DLD1 (cell line): ENCODE data around the gene GDPD2.
"Not testable (repeated sequence)": the region's sequence is repeated elsewhere in the genome, so short reads cannot be mapped to it uniquely, and the experiment has no call there.

Experiments used
- in situ Hi-C: cut with HindIII; loops from 2 replicates; pipeline ENCODE4 v1.10.0; 2017; ENCODE audit warnings: low sequenced_read_pairs

GDPD2 gene, protein sequence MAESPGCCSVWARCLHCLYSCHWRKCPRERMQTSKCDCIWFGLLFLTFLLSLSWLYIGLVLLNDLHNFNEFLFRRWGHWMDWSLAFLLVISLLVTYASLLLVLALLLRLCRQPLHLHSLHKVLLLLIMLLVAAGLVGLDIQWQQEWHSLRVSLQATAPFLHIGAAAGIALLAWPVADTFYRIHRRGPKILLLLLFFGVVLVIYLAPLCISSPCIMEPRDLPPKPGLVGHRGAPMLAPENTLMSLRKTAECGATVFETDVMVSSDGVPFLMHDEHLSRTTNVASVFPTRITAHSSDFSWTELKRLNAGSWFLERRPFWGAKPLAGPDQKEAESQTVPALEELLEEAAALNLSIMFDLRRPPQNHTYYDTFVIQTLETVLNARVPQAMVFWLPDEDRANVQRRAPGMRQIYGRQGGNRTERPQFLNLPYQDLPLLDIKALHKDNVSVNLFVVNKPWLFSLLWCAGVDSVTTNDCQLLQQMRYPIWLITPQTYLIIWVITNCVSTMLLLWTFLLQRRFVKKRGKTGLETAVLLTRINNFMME

GRCh38 chrX:70422851-70423341 is at the start of gene GDPD2:
GDPD2 (plus strand) TSS chrX:70423314; CDS start chrX:70424985, 1,671 bp downstream.
- in situ Hi-C loops, result no loop called here

DNA sequence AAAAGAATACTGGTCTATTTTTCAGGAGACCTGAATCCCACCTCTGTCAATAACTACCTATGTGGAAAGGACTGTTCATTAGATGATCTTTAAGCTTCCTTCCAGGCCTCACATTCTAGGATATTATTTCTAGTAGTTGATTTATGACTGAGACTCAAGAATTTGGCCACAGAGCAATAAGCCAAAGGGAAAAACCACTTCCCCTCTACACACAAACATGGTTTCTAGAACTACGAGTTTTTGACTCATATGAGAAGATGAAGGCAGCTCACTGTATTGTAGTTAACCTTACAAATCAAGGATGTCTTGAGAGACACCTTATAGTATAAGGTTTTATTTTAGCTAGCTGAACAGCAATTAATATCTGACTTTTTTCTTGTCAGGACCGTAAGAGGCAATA is 36.9 kb upstream of the GDPD2 start:
- in situ Hi-C loops, result no loop called here

GRCh38 chrX:70398899-70399298 is 24.2 kb upstream of the GDPD2 start:
- in situ Hi-C loops, result no loop called here

- in situ Hi-C loops, result not testable (repeated sequence)
These were observed 22.9 kb upstream of the GDPD2 start for GRCh38 chrX:70400181-70400580.

DNA sequence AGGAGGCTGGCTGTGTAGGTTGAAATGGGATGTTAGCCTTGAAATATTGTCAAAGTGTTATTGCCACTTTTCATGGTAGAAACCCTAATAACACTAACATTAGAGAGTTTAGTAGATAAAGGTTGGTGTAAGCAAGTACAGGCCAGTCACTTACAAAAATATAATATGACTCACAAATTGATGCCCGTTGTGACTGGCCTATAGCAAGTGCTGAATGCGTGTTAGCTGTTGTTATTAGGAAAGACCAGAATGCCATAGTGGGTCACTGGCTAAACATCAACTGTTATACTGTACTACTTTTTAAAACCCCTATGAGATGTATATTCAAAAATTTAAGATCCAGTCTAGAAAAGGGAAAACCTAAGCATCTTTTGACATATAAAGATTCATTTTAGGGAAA is 20.4 kb upstream of the GDPD2 start:
- in situ Hi-C loops, result no loop called here

DNA sequence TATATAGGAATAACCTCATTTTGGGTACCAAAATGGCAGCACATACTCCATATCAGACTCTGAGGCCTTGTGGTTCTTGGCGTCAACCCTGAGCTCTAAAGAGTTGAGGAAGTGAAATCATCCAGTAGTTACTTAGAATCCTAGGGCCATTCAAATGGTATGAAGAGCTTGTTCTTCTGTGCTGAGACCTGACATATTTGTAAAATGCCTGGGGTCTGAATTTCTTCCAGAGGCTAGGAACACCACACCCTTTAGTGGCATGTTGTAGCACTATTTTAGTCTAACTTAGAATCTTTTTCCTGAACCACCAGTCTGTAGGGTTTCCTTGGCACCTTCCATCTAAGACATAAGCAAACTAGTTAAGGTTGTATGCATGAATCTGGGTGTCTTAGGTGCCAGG is 18.1 kb upstream of the GDPD2 start:
- in situ Hi-C loops, result no loop called here

GRCh38 chrX:70410921-70411320 is 12.2 kb upstream of the GDPD2 start:
- in situ Hi-C loops, result no loop called here

GRCh38 chrX:70411475-70411874 is 11.6 kb upstream of the GDPD2 start:
- in situ Hi-C loops, result no loop called here

- in situ Hi-C loops, result no loop called here
These were observed 1.5 kb upstream of the GDPD2 start for GRCh38 chrX:70421618-70422017.

- in situ Hi-C loops, result no loop called here
These were observed 992 bp downstream of the GDPD2 start for GRCh38 chrX:70423936-70424675.

- in situ Hi-C loops, result no loop called here
These were observed 1.7 kb downstream of the GDPD2 start for GRCh38 chrX:70424801-70425200.

DNA sequence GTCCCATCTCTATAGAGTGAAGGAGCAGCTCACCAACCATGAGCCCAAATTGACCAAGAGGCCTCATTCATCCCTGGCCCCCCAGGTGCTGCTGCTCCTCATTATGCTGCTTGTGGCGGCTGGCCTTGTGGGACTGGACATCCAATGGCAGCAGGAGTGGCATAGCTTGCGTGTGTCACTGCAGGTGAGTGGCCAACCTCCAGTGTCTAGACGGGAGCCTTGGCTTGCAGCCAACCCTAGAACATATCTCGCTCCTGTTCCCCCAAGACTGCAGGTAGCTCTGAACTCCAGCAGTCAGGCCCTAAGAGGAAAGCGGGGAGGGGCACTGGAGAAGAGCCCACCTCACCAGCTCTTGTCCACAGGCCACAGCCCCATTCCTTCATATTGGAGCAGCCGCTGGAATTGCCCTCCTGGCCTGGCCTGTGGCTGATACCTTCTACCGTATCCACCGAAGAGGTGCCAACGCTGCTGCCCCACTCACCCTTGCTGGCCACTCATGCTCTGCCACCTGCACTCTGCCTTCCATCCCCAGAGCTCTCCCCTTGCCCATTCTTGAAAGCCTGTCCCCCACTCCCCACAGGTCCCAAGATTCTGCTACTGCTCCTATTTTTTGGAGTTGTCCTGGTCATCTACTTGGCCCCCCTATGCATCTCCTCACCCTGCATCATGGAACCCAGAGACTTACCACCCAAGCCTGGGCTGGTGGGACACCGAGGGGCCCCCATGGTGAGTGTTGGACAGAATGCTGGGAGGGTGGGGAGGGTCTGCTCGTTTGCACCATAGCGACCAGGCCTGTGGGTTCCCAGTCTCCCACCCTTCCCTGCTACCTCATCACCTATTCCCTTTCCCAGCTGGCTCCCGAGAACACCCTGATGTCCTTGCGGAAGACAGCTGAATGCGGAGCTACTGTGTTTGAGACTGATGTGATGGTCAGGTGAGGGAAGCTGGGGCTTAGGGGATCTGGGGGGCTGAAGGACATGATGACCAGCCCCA is 3.5 kb downstream of the GDPD2 start:
- in situ Hi-C loops, result no loop called here

GRCh38 chrX:70427365-70427764 is 4.3 kb downstream of the GDPD2 start:
- in situ Hi-C loops, result no loop called here

GRCh38 chrX:70429759-70430158 is 6.6 kb downstream of the GDPD2 start:
- in situ Hi-C loops, result no loop called here

- in situ Hi-C loops, result no loop called here
These were observed 10.1 kb downstream of the GDPD2 start for GRCh38 chrX:70432936-70433847.

GRCh38 chrX:70433848-70434351 is 10.8 kb downstream of the GDPD2 start:
- in situ Hi-C loops, result no loop called here

DNA sequence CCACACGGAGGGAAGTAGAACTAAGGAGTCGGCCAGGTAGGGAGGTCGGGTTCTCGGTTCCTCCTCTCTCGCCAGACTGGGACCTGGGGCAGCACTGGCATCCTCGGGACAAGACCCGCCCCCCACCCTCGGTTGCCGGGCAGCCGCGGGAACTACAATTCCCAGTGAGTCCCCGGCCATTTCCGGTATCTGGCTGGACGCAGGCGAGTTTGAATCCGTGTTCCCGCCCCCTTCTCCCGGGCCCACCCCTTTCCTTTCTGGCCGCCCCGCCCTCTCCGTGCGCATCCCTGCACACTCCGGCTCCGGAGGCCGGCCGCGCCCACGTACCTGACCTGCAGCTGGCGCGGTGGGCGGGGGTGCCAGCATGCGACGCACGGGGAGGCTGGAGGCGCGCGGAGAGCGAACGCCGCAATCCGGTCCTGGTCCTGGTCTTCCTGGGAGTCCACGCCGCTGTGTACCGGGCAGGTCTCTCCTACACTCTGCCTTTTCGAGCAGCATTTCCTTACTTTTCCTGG is 11.3 kb downstream of the GDPD2 start:
- in situ Hi-C loops, result no loop called here

- in situ Hi-C loops, result no loop called here
These were observed 11.9 kb downstream of the GDPD2 start for GRCh38 chrX:70434914-70435586.

DNA sequence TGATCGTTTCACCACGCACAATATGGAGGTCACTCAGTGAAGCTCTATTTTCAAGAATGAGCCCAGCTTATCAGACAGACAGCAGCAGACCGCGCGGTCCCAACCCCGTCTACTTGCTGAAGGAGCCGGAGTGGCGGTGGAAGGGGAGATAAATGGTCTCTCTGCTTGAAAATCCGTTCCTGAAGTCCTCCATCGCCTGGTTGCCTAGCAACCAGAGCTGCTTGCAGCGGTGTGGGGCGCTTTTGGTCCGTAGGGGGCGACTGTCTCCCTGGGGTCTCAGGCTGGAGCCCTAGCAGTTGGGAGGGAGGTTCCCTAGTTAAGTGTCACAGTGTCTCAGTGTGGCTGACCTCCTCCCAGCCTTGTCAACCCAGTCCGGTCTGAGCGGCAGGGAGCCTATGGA is 13.2 kb downstream of the GDPD2 start:
- in situ Hi-C loops, result no loop called here
